Naive thymus-derived CD4-positive, alpha-beta T cell (primary cell): Measurements from ENCODE around the gene ZNF8. TPM values are rescaled to one million over a fixed set of nuclear protein-coding genes. Genes with fewer than 3 reads are reported as not detected.

Source experiments
- ATAC-seq: fragments of 150-1000 bp; cut with Tn5 transposase; 2 replicates; pipeline ENCODE4 v1.10.0; 2021; ENCODE audit warnings: mild to moderate bottlenecking, moderate library complexity
- CTCF ChIA-PET: fragments of 350-600 bp; sonication (Branson Sonifier 250); formaldehyde crosslinking; loops from one replicate; lab custom pipeline; 2021; ENCODE audit warnings: antibody characterized with exemption; lab: Charles Lee
- POLR2A ChIA-PET: fragments of 350-600 bp; sonication (Branson Sonifier 250); formaldehyde crosslinking; loops from one replicate; lab custom pipeline; 2021; ENCODE audit warnings: antibody characterized with exemption, inconsistent platforms; lab: Charles Lee
- DNase-seq, 9 donors: peaks; one replicate each; pipeline versions ENCODE4 v3.0.0 to v3.0.0-alpha.2; 2020 to 2022; ENCODE audit warnings: mixed read lengths in 1 of 9
- H3K27ac ChIP-seq: one replicate; pipeline ENCODE4 v1.7.0; 2013; ENCODE audit warnings: mild to moderate bottlenecking, low read depth, low read length, moderate library complexity
- H3K27me3 ChIP-seq, 2 donors: one replicate each; pipeline ENCODE4 v1.7.0; 2013; ENCODE audit warnings: low read length in 2 of 2, mild to moderate bottlenecking in 2 of 2, moderate library complexity in 2 of 2; ENCODE audit not compliant: control insufficient read depth in 2 of 2, insufficient read depth in 2 of 2
- H3K36me3 ChIP-seq, 3 experiments: 1 replicate in 2 of 3; 2 replicates in 1 of 3; pipeline ENCODE4 v1.7.0; 2013; ENCODE audit warnings: low read length in 3 of 3, mild to moderate bottlenecking in 3 of 3, moderate library complexity in 1 of 3; ENCODE audit not compliant: insufficient read depth in 3 of 3, control insufficient read depth in 2 of 3
- H3K4me1 ChIP-seq, 2 donors: one replicate each; pipeline ENCODE4 v1.7.0; 2013; ENCODE audit warnings: low read length in 2 of 2, mild to moderate bottlenecking in 2 of 2, moderate library complexity in 1 of 2; ENCODE audit not compliant: control insufficient read depth in 2 of 2, insufficient read depth in 2 of 2
- H3K4me3 ChIP-seq: 2 replicates; pipeline ENCODE4 v1.7.0; 2013; ENCODE audit warnings: mild to moderate bottlenecking, low read length
- H3K9me3 ChIP-seq, 3 experiments: 1 replicate in 2 of 3; 2 replicates in 1 of 3; pipeline ENCODE4 v1.7.0; 2013; ENCODE audit warnings: low read length in 3 of 3; ENCODE audit not compliant: control insufficient read depth in 2 of 3
- H3K27ac Mint-ChIP-seq, 9 donors: one replicate each; pipeline ENCODE4 v1.8.0; 2020 to 2022; ENCODE audit warnings: mixed read lengths in 9 of 9, mild to moderate bottlenecking in 8 of 9, moderate library complexity in 5 of 9, inconsistent platforms in 2 of 9
- H3K27me3 Mint-ChIP-seq, 5 donors: one replicate each; pipeline ENCODE4 v1.8.0; 2021 to 2022; ENCODE audit warnings: mixed read lengths in 5 of 5, mild to moderate bottlenecking in 1 of 5
- H3K36me3 Mint-ChIP-seq, 5 donors: one replicate each; pipeline ENCODE4 v1.8.0; 2020 to 2022; ENCODE audit warnings: mixed read lengths in 5 of 5, mild to moderate bottlenecking in 3 of 5, inconsistent platforms in 1 of 5
- H3K4me1 Mint-ChIP-seq, 7 donors: one replicate each; pipeline ENCODE4 v1.8.0; 2020 to 2022; ENCODE audit warnings: mixed read lengths in 7 of 7, mild to moderate bottlenecking in 3 of 7, inconsistent platforms in 1 of 7
- H3K4me3 Mint-ChIP-seq, 10 donors: one replicate each; pipeline ENCODE4 v1.8.0; 2020 to 2022; ENCODE audit warnings: mild to moderate bottlenecking in 10 of 10, mixed read lengths in 10 of 10, moderate library complexity in 6 of 10, inconsistent platforms in 2 of 10
- H3K9me3 Mint-ChIP-seq, 11 donors: one replicate each; pipeline ENCODE4 v1.8.0; 2020 to 2022; ENCODE audit warnings: mixed read lengths in 11 of 11, mild to moderate bottlenecking in 4 of 11, inconsistent platforms in 1 of 11, moderate library complexity in 1 of 11
- intact Hi-C, 2 donors: fragments of 100-400 bp; cut with micrococcal nuclease; formaldehyde crosslinking; loops; one replicate each; pipeline ENCODE4 v1.15.1; 2023
- polyA plus RNA-seq, 2 donors: library from polyadenylated mRNA; unstranded; fragments of 300-500 nt; fragmentation: Illumina TruSeq; gene quantifications; one replicate each; pipeline ENCODE4 v1.2.3, GENCODE V29; 2021
- total RNA-seq, 6 experiments: library from RNA in 5 of 6; stranded (reverse) in 5 of 6; gene quantifications; 1 replicate in 5 of 6; 2 replicates in 1 of 6; pipeline ENCODE4 v1.2.3 and lab custom pipeline; 2021 to 2026

Gene ZNF8
- total and polyA plus RNA-seq, 7 experiments from 2014 or later: 0.97 to 10.5 (median 6.4) TPM

- DNase-seq: no peak
- peak overlapping the region; percentile 98 to 100 (median 99) for H3K27ac Mint-ChIP-seq
- H3K36me3 Mint-ChIP-seq: peaks cover 7 to 82% (median 59%) of the 10 kb centered on the region in 5 donors
- Histone ChIP-seq H3K4me3 (peak overlapping the region; percentile 69), H3K4me1 (peaks cover 14 to 20% of the 10 kb centered on the region in 2 donors), H3K27me3 (no peaks in the 10 kb centered on the region), H3K27ac (peak overlapping the region; percentile 91), H3K36me3 (peaks cover 0 to 42% (median 4%) of the 10 kb centered on the region in 3 experiments), H3K9me3 (no peaks in the 10 kb centered on the region)
- ChIA-PET POLR2A (interaction anchor here (0.5 to 4.0 kb wide), 10 partner anchors 18 to 597 kb away, joined by 3 to 21 read pairs (median 4); partner anchors contain the start of genes TRIM28, ZNF497, ZNF584 and ZNF8), CTCF (no interaction called here)
- peaks cover 0 to 23% (median 6%) of the 10 kb centered on the region in 11 donors for H3K9me3 Mint-ChIP-seq
- H3K27me3 Mint-ChIP-seq: no peaks in the 10 kb centered on the region
- peak overlapping the region; percentile 94 to 100 (median 98) for H3K4me3 Mint-ChIP-seq
- ATAC-seq: no peak
- intact Hi-C loops: loop anchor here in 1 of 2 donors (2.0 kb wide), 1 partner anchor 163 kb away; the partner anchor contains the start of gene ZNF324
- H3K4me1 Mint-ChIP-seq: peaks cover 30 to 53% (median 49%) of the 10 kb centered on the region in 7 donors
Observed at GRCh38 chr19:58304255-58304654, 25.5 kb downstream of the ZNF8 start.

- no peaks in the 10 kb centered on the region for H3K27me3 Mint-ChIP-seq
- peak overlapping the region; percentile 94 to 100 (median 98) for H3K4me3 Mint-ChIP-seq
- no peaks in the 10 kb centered on the region for H3K9me3 ChIP-seq
- H3K27ac Mint-ChIP-seq: peak overlapping the region; percentile 98 to 100 (median 99)
- peaks cover 11 to 84% (median 63%) of the 10 kb centered on the region in 5 donors for H3K36me3 Mint-ChIP-seq
- peak overlapping the region; percentile 91 for H3K27ac ChIP-seq
- DNase-seq: no peak
- peak overlapping the region; percentile 69 for H3K4me3 ChIP-seq
- intact Hi-C loops: loop anchor here (1.0 to 5.0 kb wide), 24 partner anchors 22 to 1064 kb away; partner anchors contain the start of genes TRAPPC2B (in 2 of the 2), ZNF132 (in 2 of the 2), ZNF274 (in 2 of the 2) and ZNF497 (in 2 of the 2)
- peaks cover 0 to 44% (median 4%) of the 10 kb centered on the region in 3 experiments for H3K36me3 ChIP-seq
- peaks cover 0 to 25% (median 5%) of the 10 kb centered on the region in 11 donors for H3K9me3 Mint-ChIP-seq
- ChIA-PET POLR2A (interaction anchor here (0.7 to 4.0 kb wide), 8 partner anchors 19 to 121 kb away, joined by 3 to 21 read pairs (median 4); partner anchors contain the start of genes ZNF497, ZNF584 and ZNF8), CTCF (no interaction called here)
- ATAC-seq: no peak
- H3K4me1 ChIP-seq: peaks cover 14 to 20% of the 10 kb centered on the region in 2 donors
- H3K4me1 Mint-ChIP-seq: peaks cover 33 to 58% (median 54%) of the 10 kb centered on the region in 7 donors
- no peaks in the 10 kb centered on the region for H3K27me3 ChIP-seq
Observed at GRCh38 chr19:58304748-58305064, 26.0 kb downstream of the ZNF8 start.

GRCh38 chr19:58305065-58305931, 26.5 kb downstream of the ZNF8 start, which contains the start of gene ERVK3-1:
Gene ERVK3-1, plus strand, starts transcription at chr19:58305377. Its CDS starts 6,792 bp downstream, at chr19:58312169.
- H3K4me3 Mint-ChIP-seq: peak within 1 kb of the TSS; percentile 94 to 100 (median 98)
- Histone ChIP-seq H3K27me3 (no peaks in the 10 kb centered on the region), H3K27ac (peak within 1 kb of the TSS; percentile 91), H3K36me3 (peaks cover 0 to 38% (median 4%) of the 10 kb centered on the region in 3 experiments), H3K4me1 (peaks cover 14 to 20% of the 10 kb centered on the region in 2 donors), H3K9me3 (no peaks in the 10 kb centered on the region), H3K4me3 (peak within 1 kb of the TSS; percentile 69)
- peak; percentile 99 for ATAC-seq
- intact Hi-C loops: loop anchor here (1.0 to 5.0 kb wide), 24 partner anchors 21 to 1065 kb away; partner anchors contain the start of genes TRAPPC2B (in 2 of the 2), ZNF132 (in 2 of the 2), ZNF274 (in 2 of the 2) and ZNF497 (in 2 of the 2)
- H3K27me3 Mint-ChIP-seq: no peaks in the 10 kb centered on the region
- peaks cover 16 to 84% (median 64%) of the 10 kb centered on the region in 5 donors for H3K36me3 Mint-ChIP-seq
- ChIA-PET POLR2A (interaction anchor here (0.6 to 4.0 kb wide), 12 partner anchors 9 to 565 kb away, joined by 3 to 21 read pairs (median 3); partner anchors contain the start of genes ZNF274, ZNF497, ZNF584 and ZNF8), CTCF (no interaction called here)
- peak within 1 kb of the TSS; percentile 98 to 100 (median 99) for H3K27ac Mint-ChIP-seq
- peaks cover 33 to 64% (median 55%) of the 10 kb centered on the region in 7 donors for H3K4me1 Mint-ChIP-seq
- H3K9me3 Mint-ChIP-seq: peaks cover 0 to 21% (median 2%) of the 10 kb centered on the region in 11 donors
- peak; percentile 80 to 95 (median 93) for DNase-seq

GRCh38 chr19:58305932-58306323, 27.2 kb downstream of the ZNF8 start:
- CTCF ChIA-PET: interaction anchor here (1.0 kb wide), 1 partner anchor 284 kb away, joined by 3 read pairs; no protein-coding TSS in a partner anchor
- peaks cover 0 to 18% (median 2%) of the 10 kb centered on the region in 11 donors for H3K9me3 Mint-ChIP-seq
- ATAC-seq (no peak), DNase-seq (no peak)
- Histone ChIP-seq H3K27me3 (no peaks in the 10 kb centered on the region), H3K4me3 (peak overlapping the region; percentile 69), H3K4me1 (peaks cover 14 to 20% of the 10 kb centered on the region in 2 donors), H3K9me3 (no peaks in the 10 kb centered on the region), H3K36me3 (peaks cover 0 to 32% (median 3%) of the 10 kb centered on the region in 3 experiments), H3K27ac (peak overlapping the region; percentile 91)
- intact Hi-C loops: loop anchor here (1.0 to 5.0 kb wide), 24 partner anchors 20 to 1066 kb away; partner anchors contain the start of genes TRAPPC2B (in 2 of the 2), ZNF132 (in 2 of the 2), ZNF274 (in 2 of the 2) and ZNF497 (in 2 of the 2)
- H3K36me3 Mint-ChIP-seq: peaks cover 16 to 82% (median 58%) of the 10 kb centered on the region in 5 donors
- peak overlapping the region; percentile 94 to 100 (median 98) for H3K4me3 Mint-ChIP-seq
- H3K27ac Mint-ChIP-seq: peak overlapping the region; percentile 98 to 100 (median 99)
- no peaks in the 10 kb centered on the region for H3K27me3 Mint-ChIP-seq
- H3K4me1 Mint-ChIP-seq: peaks cover 33 to 65% (median 55%) of the 10 kb centered on the region in 7 donors
- POLR2A ChIA-PET: interaction anchor here (0.6 to 4.0 kb wide), 9 partner anchors 9 to 566 kb away, joined by 3 to 21 read pairs (median 3); partner anchors contain the start of genes ZNF274, ZNF497 and ZNF8

- Mint-ChIP-seq H3K36me3 (peaks cover 29 to 86% (median 57%) of the 10 kb centered on the region in 5 donors), H3K4me3 (peak overlapping the region in 5 of 10 donors; percentile 11 to 33 (median 16)), H3K27me3 (no peaks in the 10 kb centered on the region), H3K9me3 (peaks cover 0 to 15% (median 2%) of the 10 kb centered on the region in 11 donors), H3K4me1 (peaks cover 35 to 68% (median 58%) of the 10 kb centered on the region in 7 donors), H3K27ac (peak overlapping the region in 4 of 9 donors; percentile 36 to 79 (median 62))
- ATAC-seq (no peak), DNase-seq (no peak)
- Histone ChIP-seq H3K27me3 (no peaks in the 10 kb centered on the region), H3K36me3 (peaks cover 3 to 47% (median 4%) of the 10 kb centered on the region in 3 experiments), H3K4me1 (peaks cover 14 to 20% of the 10 kb centered on the region in 2 donors), H3K4me3 (no peak overlapping the region), H3K27ac (no peak overlapping the region), H3K9me3 (no peaks in the 10 kb centered on the region)
- intact Hi-C loops: loop anchor here in 1 of 2 donors (5.0 kb wide), 1 partner anchor 40 kb away; no protein-coding TSS in a partner anchor
- ChIA-PET CTCF (no interaction called here), POLR2A (interaction anchor here (1.0 kb wide), 1 partner anchor 11 kb away, joined by 5 read pairs; no protein-coding TSS in a partner anchor)
Observed at GRCh38 chr19:58307736-58308135, 29.0 kb downstream of the ZNF8 start.
